NCI-H2107 (cell line): Measurements from ENCODE around the gene KRT222.

Source experiments
- DNase-seq: peaks from one replicate; lab custom pipeline; 2025; lab: John Stamatoyannopoulos, UW

KRT222 gene

GRCh38 chr17:40664582-40665333 is at the start of gene KRT222:
KRT222 (minus strand) TSS chr17:40665177; CDS start chr17:40665099, 78 bp downstream.
- DNase-seq: no peak

- no peak for DNase-seq
These were observed 49.5 kb upstream of the KRT222 start for GRCh38 chr17:40714473-40714872.

GRCh38 chr17:40707745-40708144 is 42.8 kb upstream of the KRT222 start:
- no peak for DNase-seq

GRCh38 chr17:40705584-40705983 is 40.6 kb upstream of the KRT222 start:
- DNase-seq: no peak

GRCh38 chr17:40703652-40704051 is 38.7 kb upstream of the KRT222 start, which contains the start of gene KRT24:
KRT24 (minus strand) TSS chr17:40703752; CDS start chr17:40703693, 59 bp downstream.
- no peak for DNase-seq

GRCh38 chr17:40702271-40702670 is 37.3 kb upstream of the KRT222 start:
- DNase-seq: no peak

- DNase-seq: no peak
These were observed 34.9 kb upstream of the KRT222 start for GRCh38 chr17:40699853-40700252.

- DNase-seq: no peak
These were observed 34.4 kb upstream of the KRT222 start for GRCh38 chr17:40699371-40699770.

- no peak for DNase-seq
These were observed 32.3 kb upstream of the KRT222 start for GRCh38 chr17:40697297-40697696.

GRCh38 chr17:40696651-40697072 is 31.7 kb upstream of the KRT222 start:
- DNase-seq: no peak

GRCh38 chr17:40695874-40696472 is 31.0 kb upstream of the KRT222 start:
- no peak for DNase-seq

GRCh38 chr17:40694584-40694983 is 29.6 kb upstream of the KRT222 start:
- no peak for DNase-seq

- DNase-seq: no peak
These were observed 22.1 kb upstream of the KRT222 start for GRCh38 chr17:40687106-40687505.

GRCh38 chr17:40686192-40686591 is 21.2 kb upstream of the KRT222 start:
- DNase-seq: no peak

GRCh38 chr17:40680998-40681397 is 16.0 kb upstream of the KRT222 start:
- DNase-seq: no peak

GRCh38 chr17:40679523-40679907 is 14.5 kb upstream of the KRT222 start:
- no peak for DNase-seq

- no peak for DNase-seq
These were observed 14.0 kb upstream of the KRT222 start for GRCh38 chr17:40678902-40679522.

- no peak for DNase-seq
These were observed 10.9 kb upstream of the KRT222 start for GRCh38 chr17:40675905-40676304.

GRCh38 chr17:40672654-40673053 is 7.7 kb upstream of the KRT222 start:
- DNase-seq: no peak

- no peak for DNase-seq
These were observed 6.3 kb upstream of the KRT222 start for GRCh38 chr17:40671282-40671681.

- no peak for DNase-seq
These were observed 1.4 kb upstream of the KRT222 start for GRCh38 chr17:40666331-40666730.

- no peak for DNase-seq
These were observed 1.7 kb downstream of the KRT222 start for GRCh38 chr17:40663252-40663651.

- no peak for DNase-seq
These were observed 5.1 kb downstream of the KRT222 start for GRCh38 chr17:40659911-40660310.
